Panc1 (cell line): ENCODE results near the gene TLCD2.

Experiments used
- CTCF ChIP-seq: fragments of 450-650 bp; IDR thresholded peaks from 2 replicates; pipeline ENCODE4 v1.5.1; 2017; ENCODE audit warnings: mild to moderate bottlenecking
- POLR2AphosphoS5 ChIP-seq: IDR thresholded peaks from 2 replicates; pipeline ENCODE4 v1.6.1; 2012; ENCODE audit warnings: mild to moderate bottlenecking, low read depth, low read length, moderate library complexity
- REST ChIP-seq, 2 experiments: IDR thresholded peaks; 2 replicates each; pipeline ENCODE4 v1.6.1; 2011 to 2012; ENCODE audit warnings: low read depth in 2 of 2, control low read depth in 1 of 2, low read length in 1 of 2, mild to moderate bottlenecking in 1 of 2, moderate library complexity in 1 of 2; ENCODE audit not compliant: insufficient read depth in 1 of 2
- TCF7L2 ChIP-seq: IDR thresholded peaks from 2 replicates; pipeline ENCODE4 v1.6.1; 2011; ENCODE audit warnings: mild to moderate bottlenecking, low read depth, low read length, inconsistent platforms

- TF ChIP-seq CTCF (no peak), POLR2AphosphoS5 (peak; percentile 74), REST (IDR thresholded peaks at IDR 0.05; ENCODE audit: insufficient read depth in 1 of 2, low read depth in 2 of 2, low read length in 1 of 2) (0 out of 4 replicates have a peak, but pooled peaks of 1 of the 2 experiments have one; percentile 31), TCF7L2 (no peak)
These were observed 6.1 kb upstream of the TLCD2 start for GRCh38 chr17:1716076-1716911.
